CD8-positive, alpha-beta memory T cell (primary cell): Measurements from ENCODE around the gene PHLPP2. TPM values are rescaled to one million over a fixed set of nuclear protein-coding genes. Genes with fewer than 3 reads are reported as not detected.

Experiments
- CTCF ChIA-PET: fragments of 350-600 bp; sonication (Branson Sonifier 250); formaldehyde crosslinking; loops from one replicate; lab custom pipeline; 2021; ENCODE audit warnings: antibody characterized with exemption; lab: Charles Lee
- POLR2A ChIA-PET: fragments of 350-600 bp; sonication (Branson Sonifier 250); formaldehyde crosslinking; loops from one replicate; lab custom pipeline; 2021; ENCODE audit warnings: antibody characterized with exemption; lab: Charles Lee
- DNase-seq, 5 donors: peaks; one replicate each; pipeline versions ENCODE4 v3.0.0 to v3.0.0-alpha.2; 2020 to 2022; ENCODE audit warnings: mixed read lengths in 1 of 5
- H3K27ac ChIP-seq: one replicate; pipeline ENCODE4 v1.7.0; 2013; ENCODE audit warnings: low read depth, mild to moderate bottlenecking, low read length, moderate library complexity
- H3K27me3 ChIP-seq: 2 replicates; pipeline ENCODE4 v1.7.0; 2013; ENCODE audit warnings: low read length, mild to moderate bottlenecking; ENCODE audit not compliant: insufficient read depth, poor library complexity, severe bottlenecking
- H3K36me3 ChIP-seq: 2 replicates; pipeline ENCODE4 v1.7.0; 2013; ENCODE audit warnings: mild to moderate bottlenecking, low read length, moderate library complexity; ENCODE audit not compliant: insufficient read depth
- H3K4me1 ChIP-seq: 2 replicates; pipeline ENCODE4 v1.7.0; 2013; ENCODE audit warnings: mild to moderate bottlenecking, low read length, moderate library complexity; ENCODE audit not compliant: insufficient read depth
- H3K4me3 ChIP-seq: 2 replicates; pipeline ENCODE4 v1.7.0; 2013; ENCODE audit warnings: mild to moderate bottlenecking, low read length
- H3K9me3 ChIP-seq: 2 replicates; pipeline ENCODE4 v1.7.0; 2013; ENCODE audit warnings: mild to moderate bottlenecking, low read length
- H3K27ac Mint-ChIP-seq, 8 donors: one replicate each; pipeline ENCODE4 v1.8.0; 2020 to 2021; ENCODE audit warnings: mixed read lengths in 8 of 8, mild to moderate bottlenecking in 6 of 8, inconsistent platforms in 3 of 8, moderate library complexity in 3 of 8
- H3K27me3 Mint-ChIP-seq, 2 donors: one replicate each; pipeline ENCODE4 v1.8.0; 2020 to 2021; ENCODE audit warnings: mixed read lengths in 2 of 2, mild to moderate bottlenecking in 1 of 2, moderate library complexity in 1 of 2
- H3K36me3 Mint-ChIP-seq, 3 donors: one replicate each; pipeline ENCODE4 v1.8.0; 2020 to 2021; ENCODE audit warnings: mixed read lengths in 3 of 3, inconsistent platforms in 1 of 3, mild to moderate bottlenecking in 1 of 3
- H3K4me1 Mint-ChIP-seq, 3 donors: one replicate each; pipeline ENCODE4 v1.8.0; 2020 to 2021; ENCODE audit warnings: mixed read lengths in 3 of 3, inconsistent platforms in 1 of 3, mild to moderate bottlenecking in 1 of 3
- H3K4me3 Mint-ChIP-seq, 7 donors: one replicate each; pipeline ENCODE4 v1.8.0; 2020 to 2021; ENCODE audit warnings: mixed read lengths in 7 of 7, mild to moderate bottlenecking in 6 of 7, moderate library complexity in 4 of 7, inconsistent platforms in 2 of 7
- H3K9me3 Mint-ChIP-seq, 5 donors: one replicate each; pipeline ENCODE4 v1.8.0; 2020 to 2022; ENCODE audit warnings: mixed read lengths in 5 of 5, mild to moderate bottlenecking in 3 of 5, moderate library complexity in 2 of 5, inconsistent platforms in 1 of 5
- polyA plus RNA-seq: library from polyadenylated mRNA; unstranded; fragments of 300-500 nt; fragmentation: Illumina TruSeq; gene quantifications from one replicate; pipeline ENCODE4 v1.2.3, GENCODE V29; 2021
- total RNA-seq, 2 experiments: library from RNA; stranded (reverse); gene quantifications; one replicate each; pipeline ENCODE4 v1.2.3, GENCODE V29; 2021

Gene PHLPP2
- total and polyA plus RNA-seq, 3 experiments from 2014 or later: 1.7 to 14.4 (median 14.3) TPM

- H3K4me3 ChIP-seq: no peak overlapping the region
- Mint-ChIP-seq H3K27me3 (no peaks in the 10 kb centered on the region), H3K27ac (no peak overlapping the region), H3K36me3 (peaks cover 0 to 24% (median 7%) of the 10 kb centered on the region in 3 donors), H3K9me3 (no peaks in the 10 kb centered on the region), H3K4me1 (peaks cover 0 to 17% (median 4%) of the 10 kb centered on the region in 3 donors), H3K4me3 (no peak overlapping the region)
- no peaks in the 10 kb centered on the region for H3K4me1 ChIP-seq
- ChIA-PET POLR2A (no interaction called here), CTCF (interaction anchor here (1.5 kb wide), 1 partner anchor 15 kb away, joined by 3 read pairs; no protein-coding TSS in a partner anchor)
- H3K27ac ChIP-seq: no peak overlapping the region
- H3K27me3 ChIP-seq: no peaks in the 10 kb centered on the region
- H3K36me3 ChIP-seq: no peaks in the 10 kb centered on the region
- no peak for DNase-seq
- no peaks in the 10 kb centered on the region for H3K9me3 ChIP-seq
Observed at GRCh38 chr16:71712501-71712900, 12.0 kb downstream of the PHLPP2 start.

GRCh38 chr16:71711789-71712188 lies 12.7 kb downstream of the PHLPP2 start:
- Histone ChIP-seq H3K4me1 (no peaks in the 10 kb centered on the region), H3K4me3 (no peak overlapping the region), H3K27ac (no peak overlapping the region), H3K36me3 (no peaks in the 10 kb centered on the region), H3K9me3 (no peaks in the 10 kb centered on the region), H3K27me3 (no peaks in the 10 kb centered on the region)
- Mint-ChIP-seq H3K4me1 (peaks cover 0 to 17% (median 4%) of the 10 kb centered on the region in 3 donors), H3K27ac (no peak overlapping the region), H3K27me3 (no peaks in the 10 kb centered on the region), H3K4me3 (no peak overlapping the region), H3K36me3 (peaks cover 0 to 22% (median 7%) of the 10 kb centered on the region in 3 donors), H3K9me3 (no peaks in the 10 kb centered on the region)
- ChIA-PET POLR2A (no interaction called here), CTCF (no interaction called here)
- no peak for DNase-seq

- CTCF ChIA-PET: no interaction called here
Observed at GRCh38 chr16:71709229-71709781, 15.2 kb downstream of the PHLPP2 start.

GRCh38 chr16:71708696-71709095 lies 15.8 kb downstream of the PHLPP2 start:
- no peaks in the 10 kb centered on the region for H3K9me3 ChIP-seq
- H3K4me3 ChIP-seq: no peak overlapping the region
- POLR2A ChIA-PET: no interaction called here
- Mint-ChIP-seq H3K27ac (no peak overlapping the region), H3K27me3 (no peaks in the 10 kb centered on the region), H3K9me3 (no peaks in the 10 kb centered on the region), H3K36me3 (peaks cover 0 to 15% (median 4%) of the 10 kb centered on the region in 3 donors), H3K4me1 (peaks cover 0 to 10% (median 4%) of the 10 kb centered on the region in 3 donors), H3K4me3 (no peak overlapping the region)
- CTCF ChIA-PET: interaction anchor here (0.8 kb wide), 1 partner anchor 10 kb away, joined by 3 read pairs; no protein-coding TSS in a partner anchor
- H3K4me1 ChIP-seq: no peaks in the 10 kb centered on the region
- H3K27me3 ChIP-seq: no peaks in the 10 kb centered on the region
- DNase-seq: no peak
- H3K36me3 ChIP-seq: no peaks in the 10 kb centered on the region
- H3K27ac ChIP-seq: no peak overlapping the region

More at GRCh38 chr16:71709229-71709781, 15.2 kb downstream of the PHLPP2 start:
- Histone ChIP-seq H3K36me3 (no peaks in the 10 kb centered on the region), H3K4me1 (no peaks in the 10 kb centered on the region), H3K27ac (no peak overlapping the region), H3K9me3 (no peaks in the 10 kb centered on the region), H3K4me3 (no peak overlapping the region), H3K27me3 (no peaks in the 10 kb centered on the region)
- Mint-ChIP-seq H3K9me3 (no peaks in the 10 kb centered on the region), H3K4me1 (peaks cover 0 to 10% (median 4%) of the 10 kb centered on the region in 3 donors), H3K27me3 (no peaks in the 10 kb centered on the region), H3K36me3 (peaks cover 0 to 16% (median 4%) of the 10 kb centered on the region in 3 donors), H3K27ac (no peak overlapping the region), H3K4me3 (no peak overlapping the region)
- no peak for DNase-seq
- POLR2A ChIA-PET: no interaction called here

GRCh38 chr16:71707199-71707598 lies 17.3 kb downstream of the PHLPP2 start:
- no peak overlapping the region for H3K4me3 ChIP-seq
- Mint-ChIP-seq H3K27ac (no peak overlapping the region), H3K9me3 (no peaks in the 10 kb centered on the region), H3K36me3 (peaks cover 0 to 17% (median 4%) of the 10 kb centered on the region in 3 donors), H3K4me1 (peaks cover 0 to 10% (median 4%) of the 10 kb centered on the region in 3 donors), H3K27me3 (no peaks in the 10 kb centered on the region), H3K4me3 (no peak overlapping the region)
- H3K27me3 ChIP-seq: no peaks in the 10 kb centered on the region
- no peaks in the 10 kb centered on the region for H3K4me1 ChIP-seq
- no peaks in the 10 kb centered on the region for H3K9me3 ChIP-seq
- ChIA-PET CTCF (no interaction called here), POLR2A (no interaction called here)
- no peak for DNase-seq
- no peaks in the 10 kb centered on the region for H3K36me3 ChIP-seq
- no peak overlapping the region for H3K27ac ChIP-seq

- Histone ChIP-seq H3K27me3 (no peaks in the 10 kb centered on the region), H3K4me1 (no peaks in the 10 kb centered on the region), H3K9me3 (no peaks in the 10 kb centered on the region), H3K27ac (no peak overlapping the region), H3K36me3 (no peaks in the 10 kb centered on the region), H3K4me3 (no peak overlapping the region)
- peak overlapping the region in 1 of 8 donors; percentile 74 for H3K27ac Mint-ChIP-seq
- DNase-seq: no peak
- no peaks in the 10 kb centered on the region for H3K27me3 Mint-ChIP-seq
- ChIA-PET CTCF (no interaction called here), POLR2A (no interaction called here)
- H3K4me3 Mint-ChIP-seq: no peak overlapping the region
- no peaks in the 10 kb centered on the region for H3K4me1 Mint-ChIP-seq
- no peaks in the 10 kb centered on the region for H3K9me3 Mint-ChIP-seq
- H3K36me3 Mint-ChIP-seq: peaks cover 0 to 20% (median 4%) of the 10 kb centered on the region in 3 donors
Observed at GRCh38 chr16:71706046-71706445, 18.5 kb downstream of the PHLPP2 start.

- POLR2A ChIA-PET: no interaction called here
- CTCF ChIA-PET: no interaction called here
- no peaks in the 10 kb centered on the region for H3K9me3 Mint-ChIP-seq
- H3K4me1 Mint-ChIP-seq: no peaks in the 10 kb centered on the region
- H3K27ac Mint-ChIP-seq: no peak overlapping the region
- no peaks in the 10 kb centered on the region for H3K27me3 ChIP-seq
- H3K9me3 ChIP-seq: no peaks in the 10 kb centered on the region
- H3K4me3 Mint-ChIP-seq: no peak overlapping the region
- peaks cover 0 to 38% (median 6%) of the 10 kb centered on the region in 3 donors for H3K36me3 Mint-ChIP-seq
- no peak for DNase-seq
- H3K4me3 ChIP-seq: no peak overlapping the region
- no peaks in the 10 kb centered on the region for H3K36me3 ChIP-seq
- H3K27ac ChIP-seq: no peak overlapping the region
- no peaks in the 10 kb centered on the region for H3K27me3 Mint-ChIP-seq
- H3K4me1 ChIP-seq: no peaks in the 10 kb centered on the region
Observed at GRCh38 chr16:71703333-71703732, 21.2 kb downstream of the PHLPP2 start.

- ChIA-PET POLR2A (no interaction called here), CTCF (no interaction called here)
- no peak for DNase-seq
- H3K27me3 Mint-ChIP-seq: no peaks in the 10 kb centered on the region
- no peaks in the 10 kb centered on the region for H3K27me3 ChIP-seq
- H3K9me3 Mint-ChIP-seq: no peaks in the 10 kb centered on the region
- no peak overlapping the region for H3K27ac ChIP-seq
- peaks cover 0 to 7% (median 2%) of the 10 kb centered on the region in 3 donors for H3K4me1 Mint-ChIP-seq
- no peaks in the 10 kb centered on the region for H3K4me1 ChIP-seq
- H3K27ac Mint-ChIP-seq: no peak overlapping the region
- H3K4me3 ChIP-seq: no peak overlapping the region
- no peak overlapping the region for H3K4me3 Mint-ChIP-seq
- no peaks in the 10 kb centered on the region for H3K36me3 ChIP-seq
- no peaks in the 10 kb centered on the region for H3K9me3 ChIP-seq
- H3K36me3 Mint-ChIP-seq: peaks cover 0 to 44% (median 4%) of the 10 kb centered on the region in 3 donors
Observed at GRCh38 chr16:71700831-71701230, 23.7 kb downstream of the PHLPP2 start.
